HG03469 (cell line): Measurements from ENCODE around the gene CEP70.
"Not testable (repeated sequence)": the region's sequence is repeated elsewhere in the genome, so short reads cannot be mapped to it uniquely, and the experiment has no call there.

ENCODE experiments used
- ATAC-seq: cut with Tn5 transposase; IDR thresholded peaks from one replicate; pipeline ENCODE4 v1.9.1; 2021; ENCODE audit warnings: mild to moderate bottlenecking, moderate library complexity, moderate number of reproducible peaks; ENCODE audit not compliant: unreplicated experiment

CEP70 gene

GRCh38 chr3:138513090-138513843 lies 80.8 kb downstream of the CEP70 start:
- ATAC-seq = no peak

- ATAC-seq = no peak
These were observed 82.1 kb downstream of the CEP70 start for GRCh38 chr3:138511945-138512344.

GRCh38 chr3:138509586-138509985 lies 84.5 kb downstream of the CEP70 start:
- no peak for ATAC-seq

GRCh38 chr3:138507524-138507923 lies 86.5 kb downstream of the CEP70 start:
- ATAC-seq = no peak

- ATAC-seq = no peak
These were observed 95.1 kb downstream of the CEP70 start for GRCh38 chr3:138498991-138499390.

GRCh38 chr3:138497851-138498250 lies 96.2 kb downstream of the CEP70 start:
- ATAC-seq = no peak

- ATAC-seq = no peak
These were observed 97.0 kb downstream of the CEP70 start for GRCh38 chr3:138497021-138497420.

- ATAC-seq = no peak
These were observed 97.6 kb downstream of the CEP70 start for GRCh38 chr3:138496436-138496835.

GRCh38 chr3:138495638-138496037 lies 98.4 kb downstream of the CEP70 start:
- ATAC-seq = not testable (repeated sequence)

- no peak for ATAC-seq
These were observed 99.5 kb downstream of the CEP70 start for GRCh38 chr3:138494607-138494929.

- no peak for ATAC-seq
These were observed 100.1 kb downstream of the CEP70 start for GRCh38 chr3:138493804-138494606.

GRCh38 chr3:138492980-138493675 lies 100.9 kb downstream of the CEP70 start:
- no peak for ATAC-seq

- no peak for ATAC-seq
These were observed 102.1 kb downstream of the CEP70 start for GRCh38 chr3:138491971-138492370.

GRCh38 chr3:138486580-138486979 lies 107.5 kb downstream of the CEP70 start:
- ATAC-seq = not testable (repeated sequence)

GRCh38 chr3:138484672-138485071 lies 109.4 kb downstream of the CEP70 start:
- not testable (repeated sequence) for ATAC-seq

GRCh38 chr3:138479438-138479863 lies 114.6 kb downstream of the CEP70 start:
- ATAC-seq = no peak

GRCh38 chr3:138477801-138478200 lies 116.3 kb downstream of the CEP70 start:
- no peak for ATAC-seq

GRCh38 chr3:138477120-138477519 lies 116.9 kb downstream of the CEP70 start:
- ATAC-seq = no peak

GRCh38 chr3:138476526-138476925 lies 117.5 kb downstream of the CEP70 start:
- ATAC-seq = no peak

GRCh38 chr3:138474163-138474562 lies 119.9 kb downstream of the CEP70 start:
- ATAC-seq = no peak

- ATAC-seq = no peak
These were observed 120.7 kb downstream of the CEP70 start for GRCh38 chr3:138473391-138473790.
